ENCODE data around the gene CA5A. TPM values are rescaled to one million over a fixed set of nuclear protein-coding genes. Genes with fewer than 3 reads are reported as not detected.
A peak's percentile ranks its signal among the peaks of the same experiment; 100 is the strongest.

CA5A gene
- total and polyA plus RNA-seq, 2 of the 13 experiments (the other 11 are each of a cell fraction or from before 2014, with no cell fraction given) = 66.8 to 106 TPM

DNA sequence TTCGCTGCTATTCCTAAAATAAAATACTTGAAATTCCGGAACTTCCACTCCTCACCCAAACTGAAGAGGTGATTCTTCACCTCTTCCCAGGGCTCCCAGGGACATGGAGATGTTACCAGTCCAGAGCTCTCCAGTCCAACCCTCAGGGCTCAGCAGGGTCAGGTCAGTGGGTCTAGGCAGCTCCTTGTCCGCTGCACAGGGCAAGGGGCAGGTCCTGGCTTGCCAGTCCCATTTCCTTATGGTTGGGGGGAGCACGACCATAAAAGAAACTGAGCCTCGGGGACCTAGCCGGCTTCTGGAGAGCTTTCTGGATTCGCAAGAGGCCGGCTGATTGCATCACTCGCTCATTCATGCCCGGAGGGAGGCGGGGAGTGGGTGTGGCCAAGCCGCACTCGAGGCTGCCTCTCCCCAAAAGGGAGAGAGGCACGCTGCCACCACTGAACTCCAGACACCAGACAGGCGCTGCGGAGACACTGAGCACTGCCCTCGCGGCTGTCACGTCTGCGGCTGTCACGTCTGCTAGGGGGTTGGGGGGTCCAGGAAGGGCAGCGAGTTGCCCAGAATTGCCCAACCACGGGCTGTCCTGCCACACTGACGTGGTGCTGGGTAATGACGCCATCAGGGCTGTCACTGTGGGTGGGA lies 82.8 kb downstream of the CA5A start (continued):
- TF ChIP-seq ZNF350 (CRISPR knock-in tag; IDR thresholded peaks at IDR 0.05; ENCODE audit: borderline replicate concordance, low read depth) = peak; percentile 73; the same call in 1 of the 2 replicates
- peak; percentile 92; the same call in 1 of the 2 replicates for TF ChIP-seq ETV6 (CRISPR knock-in tag; conservative IDR thresholded peaks at IDR 0.05)
- TF ChIP-seq ZEB1 (IDR thresholded peaks at IDR 0.05; ENCODE audit: insufficient replicate concordance, low read depth) = no peak
- TF ChIP-seq SMAD9 (CRISPR knock-in tag; IDR thresholded peaks at IDR 0.05) = no peak
- TF ChIP-seq ZFP62 (CRISPR knock-in tag; IDR thresholded peaks at IDR 0.05) = no peak
- TF ChIP-seq, protein P1, sequence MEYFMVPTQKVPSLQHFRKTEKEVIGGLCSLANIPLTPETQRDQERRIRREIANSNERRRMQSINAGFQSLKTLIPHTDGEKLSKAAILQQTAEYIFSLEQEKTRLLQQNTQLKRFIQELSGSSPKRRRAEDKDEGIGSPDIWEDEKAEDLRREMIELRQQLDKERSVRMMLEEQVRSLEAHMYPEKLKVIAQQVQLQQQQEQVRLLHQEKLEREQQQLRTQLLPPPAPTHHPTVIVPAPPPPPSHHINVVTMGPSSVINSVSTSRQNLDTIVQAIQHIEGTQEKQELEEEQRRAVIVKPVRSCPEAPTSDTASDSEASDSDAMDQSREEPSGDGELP (IDR thresholded peaks at IDR 0.05; ENCODE audit: borderline replicate concordance, low read depth) = peak; percentile 70; the same call in 1 of the 2 replicates
- no peak for TF ChIP-seq BORCS8-MEF2B (CRISPR knock-in tag; IDR thresholded peaks at IDR 0.05)
- no peak for TF ChIP-seq ZNF773 (CRISPR knock-in tag; IDR thresholded peaks at IDR 0.05; ENCODE audit: borderline replicate concordance)
- TF ChIP-seq ZBTB21 (CRISPR knock-in tag; IDR thresholded peaks at IDR 0.05) = peak; percentile 92
- peak; percentile 68 for TF ChIP-seq SSRP1 (CRISPR knock-in tag; IDR thresholded peaks at IDR 0.05)
- no peak for TF ChIP-seq KAT2B (IDR thresholded peaks at IDR 0.05; ENCODE audit: borderline replicate concordance, low read depth, low read length)
- no peak for TF ChIP-seq ZNF207 (IDR thresholded peaks at IDR 0.05; ENCODE audit: borderline replicate concordance)
- peak; percentile 77; the same call in 1 of the 2 replicates for TF ChIP-seq GABPB1 (CRISPR knock-in tag; IDR thresholded peaks at IDR 0.05)
- TF ChIP-seq, protein P2, sequence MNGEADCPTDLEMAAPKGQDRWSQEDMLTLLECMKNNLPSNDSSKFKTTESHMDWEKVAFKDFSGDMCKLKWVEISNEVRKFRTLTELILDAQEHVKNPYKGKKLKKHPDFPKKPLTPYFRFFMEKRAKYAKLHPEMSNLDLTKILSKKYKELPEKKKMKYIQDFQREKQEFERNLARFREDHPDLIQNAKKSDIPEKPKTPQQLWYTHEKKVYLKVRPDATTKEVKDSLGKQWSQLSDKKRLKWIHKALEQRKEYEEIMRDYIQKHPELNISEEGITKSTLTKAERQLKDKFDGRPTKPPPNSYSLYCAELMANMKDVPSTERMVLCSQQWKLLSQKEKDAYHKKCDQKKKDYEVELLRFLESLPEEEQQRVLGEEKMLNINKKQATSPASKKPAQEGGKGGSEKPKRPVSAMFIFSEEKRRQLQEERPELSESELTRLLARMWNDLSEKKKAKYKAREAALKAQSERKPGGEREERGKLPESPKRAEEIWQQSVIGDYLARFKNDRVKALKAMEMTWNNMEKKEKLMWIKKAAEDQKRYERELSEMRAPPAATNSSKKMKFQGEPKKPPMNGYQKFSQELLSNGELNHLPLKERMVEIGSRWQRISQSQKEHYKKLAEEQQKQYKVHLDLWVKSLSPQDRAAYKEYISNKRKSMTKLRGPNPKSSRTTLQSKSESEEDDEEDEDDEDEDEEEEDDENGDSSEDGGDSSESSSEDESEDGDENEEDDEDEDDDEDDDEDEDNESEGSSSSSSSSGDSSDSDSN (CRISPR knock-in tag; IDR thresholded peaks at IDR 0.05) = peak; percentile 66
- TF ChIP-seq, protein P3, sequence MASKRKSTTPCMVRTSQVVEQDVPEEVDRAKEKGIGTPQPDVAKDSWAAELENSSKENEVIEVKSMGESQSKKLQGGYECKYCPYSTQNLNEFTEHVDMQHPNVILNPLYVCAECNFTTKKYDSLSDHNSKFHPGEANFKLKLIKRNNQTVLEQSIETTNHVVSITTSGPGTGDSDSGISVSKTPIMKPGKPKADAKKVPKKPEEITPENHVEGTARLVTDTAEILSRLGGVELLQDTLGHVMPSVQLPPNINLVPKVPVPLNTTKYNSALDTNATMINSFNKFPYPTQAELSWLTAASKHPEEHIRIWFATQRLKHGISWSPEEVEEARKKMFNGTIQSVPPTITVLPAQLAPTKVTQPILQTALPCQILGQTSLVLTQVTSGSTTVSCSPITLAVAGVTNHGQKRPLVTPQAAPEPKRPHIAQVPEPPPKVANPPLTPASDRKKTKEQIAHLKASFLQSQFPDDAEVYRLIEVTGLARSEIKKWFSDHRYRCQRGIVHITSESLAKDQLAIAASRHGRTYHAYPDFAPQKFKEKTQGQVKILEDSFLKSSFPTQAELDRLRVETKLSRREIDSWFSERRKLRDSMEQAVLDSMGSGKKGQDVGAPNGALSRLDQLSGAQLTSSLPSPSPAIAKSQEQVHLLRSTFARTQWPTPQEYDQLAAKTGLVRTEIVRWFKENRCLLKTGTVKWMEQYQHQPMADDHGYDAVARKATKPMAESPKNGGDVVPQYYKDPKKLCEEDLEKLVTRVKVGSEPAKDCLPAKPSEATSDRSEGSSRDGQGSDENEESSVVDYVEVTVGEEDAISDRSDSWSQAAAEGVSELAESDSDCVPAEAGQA (IDR thresholded peaks at IDR 0.05; ENCODE audit: low read depth) = peak; percentile 90
- TF ChIP-seq, protein P3 (CRISPR knock-in tag; IDR thresholded peaks at IDR 0.05; ENCODE audit: borderline replicate concordance) = no peak
- TF ChIP-seq ZSCAN20 (CRISPR knock-in tag; IDR thresholded peaks at IDR 0.05; ENCODE audit: borderline replicate concordance) = no peak
- peak; percentile 95 for TF ChIP-seq PTBP1 (IDR thresholded peaks at IDR 0.05; ENCODE audit: low read depth, low read length, poor library complexity, severe bottlenecking)
- TF ChIP-seq RXRB (CRISPR knock-in tag; IDR thresholded peaks at IDR 0.05; ENCODE audit: borderline replicate concordance) = peak; percentile 70
